Mononuclear cell (primary cell): ENCODE results near the gene ZNF750. TPM values are rescaled to one million over a fixed set of nuclear protein-coding genes. Genes with fewer than 3 reads are reported as not detected.

Experiments
- total RNA-seq: library from RNA; depleted of rRNA; stranded (reverse); fragments of >200 nt; gene quantifications from one replicate; pipeline ENCODE4 v1.2.3, GENCODE V29; 2012

Gene ZNF750
- total RNA-seq, 1 donor = not detected

Other genes starting within 250 kb of the ZNF750 start
- 73.3 TPM for gene WDR45B, start 191.6 kb downstream of the ZNF750 start, total RNA-seq
- 0.63 TPM for gene RAB40B, start 141.3 kb downstream of the ZNF750 start, total RNA-seq
- 7.2 TPM for gene FN3KRP, start 123.3 kb downstream of the ZNF750 start, total RNA-seq
- 0.73 TPM for gene FN3K, start 104.4 kb downstream of the ZNF750 start, total RNA-seq
- gene TBCD, start 88.0 kb downstream of the ZNF750 start, total RNA-seq = 20.5 TPM
- gene METRNL, start 239.6 kb upstream of the ZNF750 start, total RNA-seq = 72.7 TPM